Middle frontal gyrus (tissue), 1 donor: ENCODE results near the gene TMEM181.
"Not testable (repeated sequence)": the region's sequence is repeated elsewhere in the genome, so short reads cannot be mapped to it uniquely, and the experiment has no call there.

Experiments used
- DNase-seq: peaks from one replicate; pipeline ENCODE4 v3.0.0-alpha.2; 2015; ENCODE audit warnings: low spot score; ENCODE audit errors: extremely low spot score

The TMEM181 gene

GRCh38 chr6:158656986-158657385 is 97.1 kb downstream of the TMEM181 start:
- DNase-seq = not testable (repeated sequence)

GRCh38 chr6:158660333-158660754 is 100.5 kb downstream of the TMEM181 start:
- no peak for DNase-seq

GRCh38 chr6:158661156-158661685 is 101.3 kb downstream of the TMEM181 start:
- no peak for DNase-seq

GRCh38 chr6:158662607-158662953 is 102.7 kb downstream of the TMEM181 start:
- no peak for DNase-seq

- DNase-seq = no peak
Observed at GRCh38 chr6:158662954-158663624, 103.2 kb downstream of the TMEM181 start.

GRCh38 chr6:158663625-158664165 is 103.8 kb downstream of the TMEM181 start:
- DNase-seq = no peak

- DNase-seq = no peak
Observed at GRCh38 chr6:158665332-158665731, 105.4 kb downstream of the TMEM181 start.

- no peak for DNase-seq
Observed at GRCh38 chr6:158666628-158667359, 106.9 kb downstream of the TMEM181 start.

- no peak for DNase-seq
Observed at GRCh38 chr6:158667360-158667981, 107.6 kb downstream of the TMEM181 start.

- no peak for DNase-seq
Observed at GRCh38 chr6:158668707-158669103, 108.8 kb downstream of the TMEM181 start.

GRCh38 chr6:158669145-158670035 is 109.5 kb downstream of the TMEM181 start:
- no peak for DNase-seq

- not testable (repeated sequence) for DNase-seq
Observed at GRCh38 chr6:158672119-158672518, 112.2 kb downstream of the TMEM181 start.

GRCh38 chr6:158672726-158673125 is 112.8 kb downstream of the TMEM181 start:
- no peak for DNase-seq

GRCh38 chr6:158674342-158675131 is 114.6 kb downstream of the TMEM181 start:
- no peak for DNase-seq

GRCh38 chr6:158677094-158677493 is 117.2 kb downstream of the TMEM181 start:
- not testable (repeated sequence) for DNase-seq

GRCh38 chr6:158677906-158678578 is 118.2 kb downstream of the TMEM181 start:
- DNase-seq = no peak

GRCh38 chr6:158680015-158680414 is 120.1 kb downstream of the TMEM181 start:
- no peak for DNase-seq

GRCh38 chr6:158680481-158680880 is 120.6 kb downstream of the TMEM181 start:
- no peak for DNase-seq

GRCh38 chr6:158684311-158684710 is 124.4 kb downstream of the TMEM181 start:
- DNase-seq = no peak
